Psoas muscle (tissue), 8 donors: ENCODE data around the gene PSMD2. TPM values are rescaled to one million over a fixed set of nuclear protein-coding genes. Genes with fewer than 3 reads are reported as not detected.

ENCODE experiments used
- ATAC-seq, 4 donors: fragments of 200-7000 bp; cut with Tn5 transposase; one replicate each; pipeline ENCODE4 v1.9.1; 2020; ENCODE audit warnings: moderate library complexity in 3 of 4, mild to moderate bottlenecking in 2 of 4
- DNase-seq, 2 donors: peaks; one replicate each; pipeline ENCODE4 v3.0.0-alpha.2; 2020
- H3K27ac ChIP-seq: fragments of 200-600 bp; one replicate; pipeline ENCODE4 v1.8.0; 2022
- H3K27me3 ChIP-seq, 3 donors: fragments of 200-600 bp in 1 of 3; one replicate each; pipeline versions ENCODE4 v1.6.1 to v1.8.0; 2013 to 2022; ENCODE audit warnings: low read length in 2 of 3, mild to moderate bottlenecking in 2 of 3, moderate library complexity in 1 of 3; ENCODE audit not compliant: insufficient read depth in 3 of 3
- H3K36me3 ChIP-seq, 2 donors: fragments of 200-600 bp in 1 of 2; one replicate each; pipeline versions ENCODE4 v1.6.1 to v1.8.0; 2013 to 2022; ENCODE audit warnings: low read depth in 1 of 2, mild to moderate bottlenecking in 1 of 2, moderate library complexity in 1 of 2; ENCODE audit not compliant: insufficient read depth in 1 of 2
- H3K4me1 ChIP-seq: fragments of 200-600 bp; one replicate; pipeline ENCODE4 v1.8.0; 2022
- H3K4me3 ChIP-seq: fragments of 200-600 bp; one replicate; pipeline ENCODE4 v1.8.0; 2022; ENCODE audit warnings: mild to moderate bottlenecking
- H3K9me3 ChIP-seq: fragments of 200-600 bp; one replicate; pipeline ENCODE4 v1.8.0; 2022
- CTCF ChIP-seq: fragments of 200-600 bp; IDR thresholded peaks from one replicate; pipeline ENCODE4 v1.8.0; 2022; ENCODE audit warnings: antibody characterized with exemption
- WGBS, 3 donors: extraction: QIAGEN DNeasy Blood & Tissue Kit; methylation state at CpG; one replicate each; pipeline versions ENCODE4 v1.1.6 to v1.1.7; 2013; 5-methylcytosine and 5-hydroxymethylcytosine counted together
- intact Hi-C, 2 donors: fragments of 100-400 bp; cut with DNase I; formaldehyde crosslinking; loops; one replicate each; pipeline versions ENCODE4 v1.11.0 to v1.14.2; 2022
- polyA plus RNA-seq, 3 donors: library from polyadenylated mRNA; stranded (reverse); fragments of 200-250 nt; gene quantifications; one replicate each; pipeline ENCODE4 v1.2.3, GENCODE V29; 2013
- total RNA-seq, 4 donors: library from RNA; stranded (reverse); fragmentation: NEBNext Ultra II Directional in 2 of 4; extraction: Animal tissue kit (Norgen Biotek cat#: 25700) in 2 of 4; gene quantifications; one replicate each; pipeline versions ENCODE4 v1.2.1 to v1.2.4, GENCODE V29; 2021 to 2023
- donor health status: healthy with polysubstance abuse.
- donor health status: DM: no; HTN: no; CAD: no; lungs with moderate emphysema.
- donor health status: Bipolar disorder and iron deficiency.
- donor health status: healthy.
- donor health status: DM: yes; HTN: yes; CAD: no.
- donor health status: DM: no; HTN: no; CAD: no.
- donor health status: DM: no; HTN: no; CAD: no.
- donor health status: DM: yes; HTN: yes; CAD: no.

PSMD2 gene
- total and polyA plus RNA-seq, 7 donors = 338 to 898 (median 430) TPM

- H3K27ac ChIP-seq = peak overlapping the region; percentile 90
- peaks cover 57% of the 10 kb centered on the region for H3K4me1 ChIP-seq
- intact Hi-C loops = no loop called here
- no peaks in the 10 kb centered on the region for H3K27me3 ChIP-seq
- 4 to 8% (median 5%) methylated on average over 17 of the region's 17 CpGs for WGBS, 3 donors
- DNase-seq (peak in 1 of 2 donors; percentile 62), ATAC-seq (peak; percentile 38 to 71 (median 52))
- no peak for TF ChIP-seq CTCF
- H3K9me3 ChIP-seq = no peaks in the 10 kb centered on the region
- H3K4me3 ChIP-seq = peak overlapping the region; percentile 79
- H3K36me3 ChIP-seq = peaks cover 0 to 39% of the 10 kb centered on the region in 2 donors
These were observed 37.7 kb downstream of the PSMD2 start for GRCh38 chr3:184336547-184337398.

- WGBS, 3 donors = 10 to 15% (median 12%) methylated on average over 6 of the region's 6 CpGs
- H3K4me1 ChIP-seq = peaks cover 52% of the 10 kb centered on the region
- peak; percentile 66 to 78 for DNase-seq
- H3K27ac ChIP-seq = peak within 1 kb of the TSS; percentile 90
- no peaks in the 10 kb centered on the region for H3K9me3 ChIP-seq
- no peaks in the 10 kb centered on the region for H3K27me3 ChIP-seq
- TF ChIP-seq CTCF = no peak
- peaks cover 0 to 39% of the 10 kb centered on the region in 2 donors for H3K36me3 ChIP-seq
- ATAC-seq = peak; percentile 1 to 48 (median 26)
- peak within 1 kb of the TSS; percentile 79 for H3K4me3 ChIP-seq
- intact Hi-C loops = no loop called here
These were observed 38.3 kb downstream of the PSMD2 start, which contains the start of gene FAM131A for GRCh38 chr3:184337399-184337714. Gene FAM131A, plus strand, starts transcription at chr3:184337600. Its CDS starts 31 bp downstream, at chr3:184337631.

GRCh38 chr3:184337981-184338380 lies 38.9 kb downstream of the PSMD2 start:
- peaks cover 48% of the 10 kb centered on the region for H3K4me1 ChIP-seq
- intact Hi-C loops = no loop called here

GRCh38 chr3:184338511-184338945 lies 39.5 kb downstream of the PSMD2 start:
- Histone ChIP-seq H3K4me3 (peak overlapping the region; percentile 79), H3K4me1 (peaks cover 42% of the 10 kb centered on the region), H3K36me3 (peaks cover 0 to 37% of the 10 kb centered on the region in 2 donors), H3K9me3 (no peaks in the 10 kb centered on the region), H3K27ac (peak overlapping the region; percentile 90), H3K27me3 (no peaks in the 10 kb centered on the region)
- 9 to 29% (median 22%) methylated on average over 26 to 37 of the region's 37 CpGs for WGBS, 3 donors
- intact Hi-C loops = no loop called here
- TF ChIP-seq CTCF = no peak
- DNase-seq (peak; percentile 85 to 88), ATAC-seq (peak in 1 of 4 donors; percentile 4)

More at GRCh38 chr3:184337981-184338380, 38.9 kb downstream of the PSMD2 start:
- Histone ChIP-seq H3K9me3 (no peaks in the 10 kb centered on the region), H3K27ac (peak overlapping the region; percentile 90), H3K27me3 (no peaks in the 10 kb centered on the region), H3K36me3 (peaks cover 0 to 39% of the 10 kb centered on the region in 2 donors), H3K4me3 (peak overlapping the region; percentile 79)
- no peak for DNase-seq
- WGBS, 3 donors = 63 to 75% (median 70%) methylated on average over 6 to 7 of the region's 7 CpGs
- TF ChIP-seq CTCF = no peak
- no peak for ATAC-seq
